RKO (cell line): ENCODE data around the gene P2RX6.

Source experiments
- DNase-seq: peaks from one replicate; pipeline ENCODE4 v3.0.0-alpha.2; 2016; ENCODE audit warnings: low spot score

The P2RX6 gene

GRCh38 chr22:21012446-21013407 lies 2.2 kb upstream of the P2RX6 start:
- no peak for DNase-seq

DNA sequence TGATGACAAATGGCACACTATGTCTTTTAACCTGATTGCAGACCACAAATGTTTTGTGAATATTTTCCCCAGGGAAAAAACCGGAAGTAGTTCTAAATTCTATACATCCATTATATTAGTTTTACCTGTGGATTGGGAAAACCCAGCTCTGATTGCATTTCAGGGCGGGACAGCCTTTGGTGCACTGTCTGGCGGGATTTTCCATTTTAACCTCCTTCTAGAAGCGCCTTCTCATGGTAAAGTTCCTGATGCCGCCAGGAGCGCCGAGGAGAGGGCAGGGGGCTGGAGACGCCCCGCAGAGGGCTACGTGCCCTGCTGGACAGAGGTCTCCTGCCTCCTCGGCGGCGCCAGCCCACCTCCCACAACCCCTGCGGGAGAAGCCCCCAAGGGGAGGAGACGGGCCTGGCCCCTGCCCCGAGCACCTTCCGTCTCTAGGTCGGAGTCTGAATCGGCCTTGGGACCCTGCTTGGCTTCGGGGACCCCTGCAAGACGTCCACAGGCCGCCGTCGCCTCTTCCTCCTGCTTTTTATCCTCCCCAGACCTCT lies 1.2 kb upstream of the P2RX6 start:
- no peak for DNase-seq

DNA sequence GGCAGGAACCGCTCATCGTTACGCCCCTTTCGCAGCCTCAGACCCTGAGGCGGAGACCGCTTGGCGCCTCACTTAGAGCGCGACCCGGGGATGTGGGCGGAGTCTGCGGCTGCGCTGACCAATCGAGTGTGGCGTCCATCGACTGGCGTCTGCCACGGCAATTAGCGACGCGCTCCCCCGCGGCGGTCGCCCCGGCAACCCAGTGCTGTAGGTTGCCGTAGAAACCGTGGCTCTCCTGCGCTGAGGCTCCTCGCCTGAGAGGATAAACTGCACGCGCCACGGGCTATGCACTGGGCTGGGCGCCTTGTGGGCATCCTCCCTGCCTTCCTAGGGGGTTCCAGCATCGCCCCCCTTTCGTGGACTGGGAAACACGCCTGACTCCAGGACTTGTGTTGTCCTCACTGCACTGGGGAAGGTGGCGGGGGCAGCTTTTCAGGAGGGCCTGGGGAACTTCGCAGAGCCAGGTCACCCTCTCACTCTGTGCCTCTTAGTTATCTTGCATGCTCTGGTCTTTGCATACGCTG lies 701 bp upstream of the P2RX6 start:
- DNase-seq = no peak

DNA sequence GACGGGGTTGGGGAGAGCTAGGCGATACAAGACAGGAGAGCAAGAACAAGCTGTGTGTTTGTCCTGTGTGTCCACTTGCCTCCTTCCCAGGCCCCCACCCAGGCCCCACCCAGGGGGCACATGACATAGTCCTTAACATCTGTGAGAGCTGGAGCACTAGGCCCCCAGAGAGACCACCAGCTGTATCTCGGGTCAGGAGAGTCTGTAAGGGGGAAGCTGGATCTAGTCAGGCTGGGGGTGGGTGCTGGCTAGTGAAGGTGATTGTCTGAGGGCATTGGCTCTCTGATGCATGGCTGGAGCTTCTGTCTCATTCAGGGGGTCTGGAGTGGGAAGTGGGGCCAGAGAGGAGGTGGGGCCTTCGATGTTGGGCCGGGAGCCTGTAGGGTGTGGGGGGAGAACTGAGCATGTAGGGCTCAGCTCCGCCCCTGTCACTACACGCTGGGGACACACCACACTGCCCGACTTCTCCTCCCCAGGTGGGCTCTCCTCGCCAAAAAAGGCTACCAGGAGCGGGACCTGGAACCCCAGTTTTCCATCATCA lies 571 bp downstream of the P2RX6 start:
- DNase-seq = no peak

GRCh38 chr22:21016644-21017420 lies 1.9 kb downstream of the P2RX6 start:
- no peak for DNase-seq

DNA sequence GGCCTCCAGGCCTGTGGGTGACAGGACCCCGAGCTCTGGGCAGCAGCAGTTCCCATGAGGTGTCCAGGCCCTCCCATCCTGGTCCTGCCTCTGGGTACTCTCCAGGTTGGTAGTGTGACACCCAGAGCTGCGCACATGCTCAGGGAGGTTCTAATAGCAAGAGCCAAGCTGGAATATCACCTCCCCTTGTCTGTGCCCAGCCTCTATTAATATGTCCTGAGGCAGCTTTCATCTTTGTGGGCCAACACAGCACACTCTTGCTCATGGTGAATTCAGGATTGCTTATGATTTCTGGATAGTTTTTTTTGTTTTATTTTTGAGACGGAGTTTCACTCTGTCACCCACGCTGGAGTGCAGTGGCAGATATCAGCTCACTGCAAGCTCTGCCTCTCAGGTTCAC lies 3.3 kb downstream of the P2RX6 start:
- DNase-seq = no peak

DNA sequence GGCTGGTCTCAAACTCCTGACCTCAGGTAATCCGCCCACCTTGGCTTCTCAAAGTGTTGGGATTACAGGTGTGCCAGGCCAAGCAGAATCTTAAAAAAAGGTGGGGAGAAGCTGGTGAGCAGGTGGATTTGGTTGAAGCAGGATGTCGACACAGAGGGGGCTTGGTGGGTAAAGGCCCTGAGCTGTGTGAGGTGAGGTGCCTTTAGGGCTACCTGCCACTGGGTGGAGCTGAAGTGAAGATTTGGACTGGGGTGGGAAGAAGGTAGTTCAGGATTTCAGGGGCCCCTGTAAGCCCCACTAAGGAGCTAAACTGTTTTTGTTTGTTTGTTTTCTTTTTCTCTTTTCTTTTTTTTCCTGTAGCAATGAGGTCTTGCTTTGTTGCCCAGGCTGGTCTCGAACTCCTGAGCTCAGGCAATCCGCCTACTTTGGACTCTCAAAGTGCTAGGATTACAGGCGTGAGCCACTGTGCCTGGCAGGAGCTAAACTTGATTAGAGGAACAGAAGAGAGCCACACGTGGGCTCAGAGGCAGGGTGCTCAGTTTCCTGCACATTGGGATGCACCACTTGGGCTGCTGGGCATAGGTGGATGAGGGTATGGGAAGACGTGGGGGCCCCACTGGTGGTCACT lies 6.0 kb downstream of the P2RX6 start:
- DNase-seq = no peak

DNA sequence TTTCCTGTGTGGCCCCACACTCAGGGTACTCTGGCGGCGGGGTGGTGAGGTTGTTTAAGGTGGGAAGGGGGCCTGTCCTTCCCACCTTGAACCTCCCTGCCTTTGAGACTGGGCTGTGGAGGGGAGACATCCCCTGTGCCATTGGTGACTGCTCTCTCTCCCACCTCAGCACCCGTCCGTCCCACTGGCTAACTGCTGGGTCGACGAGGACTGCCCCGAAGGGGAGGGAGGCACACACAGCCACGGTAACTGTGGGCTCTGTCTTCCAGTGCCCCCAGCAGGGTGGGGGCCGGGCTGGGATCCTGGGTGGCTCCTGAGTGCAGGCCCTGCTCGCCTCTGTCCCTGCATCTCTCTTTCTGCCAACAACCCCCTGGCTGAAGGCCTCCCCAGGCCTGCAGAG lies 7.5 kb downstream of the P2RX6 start:
- no peak for DNase-seq

DNA sequence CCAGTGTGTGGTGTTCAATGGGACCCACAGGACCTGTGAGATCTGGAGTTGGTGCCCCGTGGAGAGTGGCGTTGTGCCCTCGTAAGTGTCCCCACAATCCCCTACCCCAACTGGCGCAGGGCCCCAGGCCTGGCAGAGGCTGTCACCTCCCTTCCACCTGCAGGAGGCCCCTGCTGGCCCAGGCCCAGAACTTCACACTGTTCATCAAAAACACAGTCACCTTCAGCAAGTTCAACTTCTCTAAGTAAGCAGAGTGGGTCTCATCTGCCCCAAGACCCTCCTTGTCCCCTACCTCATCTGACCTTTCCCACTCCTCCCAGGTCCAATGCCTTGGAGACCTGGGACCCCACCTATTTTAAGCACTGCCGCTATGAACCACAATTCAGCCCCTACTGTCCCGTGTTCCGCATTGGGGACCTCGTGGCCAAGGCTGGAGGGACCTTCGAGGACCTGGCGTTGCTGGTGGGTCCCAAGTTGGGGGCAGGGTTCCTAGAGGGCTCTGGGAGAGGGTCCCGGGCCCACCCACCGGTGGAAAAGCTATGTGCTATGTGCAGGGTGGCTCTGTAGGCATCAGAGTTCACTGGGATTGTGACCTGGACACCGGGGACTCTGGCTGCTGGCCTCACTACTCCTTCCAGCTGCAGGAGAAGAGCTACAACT lies 8.1 kb downstream of the P2RX6 start:
- DNase-seq = no peak

DNA sequence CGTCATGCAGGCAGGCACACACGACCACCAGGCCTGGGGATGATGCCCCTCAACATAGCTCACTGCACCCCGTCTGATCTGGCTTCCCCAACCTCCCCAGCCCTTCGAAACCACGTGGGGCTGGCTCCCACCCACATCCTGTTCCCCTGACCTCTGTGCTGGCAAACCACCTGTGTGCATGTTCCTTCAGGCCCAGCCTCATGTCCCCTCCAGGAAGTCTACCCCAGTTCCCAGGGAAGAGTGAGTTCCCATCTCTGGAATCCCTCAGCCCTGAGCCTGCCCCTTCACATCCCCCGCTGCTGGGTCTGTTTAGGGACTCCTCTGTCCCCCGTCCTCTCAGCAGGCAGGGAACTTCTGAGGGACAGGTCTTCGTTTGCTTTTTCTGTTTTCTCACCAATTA lies 10.3 kb downstream of the P2RX6 start:
- no peak for DNase-seq

DNA sequence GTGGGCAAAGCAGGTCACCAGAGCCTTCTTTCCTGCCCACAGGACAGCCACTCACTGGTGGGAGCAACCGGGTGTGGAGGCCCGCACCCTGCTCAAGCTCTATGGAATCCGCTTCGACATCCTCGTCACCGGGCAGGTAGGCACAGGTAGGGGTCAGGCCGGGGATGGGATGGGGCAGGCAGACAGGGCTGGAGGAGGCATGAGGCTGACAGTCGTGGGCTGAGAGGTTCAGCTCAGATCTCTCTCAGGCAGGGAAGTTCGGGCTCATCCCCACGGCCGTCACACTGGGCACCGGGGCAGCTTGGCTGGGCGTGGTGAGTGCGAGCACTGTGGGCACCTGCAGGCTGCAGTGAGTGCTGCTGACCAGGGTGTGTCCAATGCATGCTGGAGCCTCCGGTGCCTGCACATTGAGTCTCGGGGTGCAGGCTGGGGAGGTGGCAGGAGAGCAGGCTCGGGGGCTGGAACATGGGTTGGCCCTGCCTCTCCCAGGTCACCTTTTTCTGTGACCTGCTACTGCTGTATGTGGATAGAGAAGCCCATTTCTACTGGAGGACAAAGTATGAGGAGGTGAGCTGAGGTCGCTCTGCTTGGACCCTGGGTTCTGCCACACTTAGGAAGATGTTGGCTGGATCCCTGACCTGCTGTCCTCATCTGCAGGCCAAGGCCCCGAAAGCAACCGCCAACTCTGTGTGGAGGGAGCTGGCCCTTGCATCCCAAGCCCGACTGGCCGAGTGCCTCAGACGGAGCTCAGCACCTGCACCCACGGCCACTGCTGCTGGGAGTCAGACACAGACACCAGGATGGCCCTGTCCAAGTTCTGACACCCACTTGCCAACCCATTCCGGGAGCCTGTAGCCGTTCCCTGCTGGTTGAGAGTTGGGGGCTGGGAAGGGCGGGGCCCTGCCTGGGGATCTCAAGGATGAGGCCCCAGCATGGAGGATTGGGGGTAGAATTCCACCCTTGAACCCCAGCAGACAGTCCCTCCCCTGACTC lies 11.1 kb downstream of the P2RX6 start:
- no peak for DNase-seq

- no peak for DNase-seq
These were observed 12.1 kb downstream of the P2RX6 start for GRCh38 chr22:21026783-21027692.

DNA sequence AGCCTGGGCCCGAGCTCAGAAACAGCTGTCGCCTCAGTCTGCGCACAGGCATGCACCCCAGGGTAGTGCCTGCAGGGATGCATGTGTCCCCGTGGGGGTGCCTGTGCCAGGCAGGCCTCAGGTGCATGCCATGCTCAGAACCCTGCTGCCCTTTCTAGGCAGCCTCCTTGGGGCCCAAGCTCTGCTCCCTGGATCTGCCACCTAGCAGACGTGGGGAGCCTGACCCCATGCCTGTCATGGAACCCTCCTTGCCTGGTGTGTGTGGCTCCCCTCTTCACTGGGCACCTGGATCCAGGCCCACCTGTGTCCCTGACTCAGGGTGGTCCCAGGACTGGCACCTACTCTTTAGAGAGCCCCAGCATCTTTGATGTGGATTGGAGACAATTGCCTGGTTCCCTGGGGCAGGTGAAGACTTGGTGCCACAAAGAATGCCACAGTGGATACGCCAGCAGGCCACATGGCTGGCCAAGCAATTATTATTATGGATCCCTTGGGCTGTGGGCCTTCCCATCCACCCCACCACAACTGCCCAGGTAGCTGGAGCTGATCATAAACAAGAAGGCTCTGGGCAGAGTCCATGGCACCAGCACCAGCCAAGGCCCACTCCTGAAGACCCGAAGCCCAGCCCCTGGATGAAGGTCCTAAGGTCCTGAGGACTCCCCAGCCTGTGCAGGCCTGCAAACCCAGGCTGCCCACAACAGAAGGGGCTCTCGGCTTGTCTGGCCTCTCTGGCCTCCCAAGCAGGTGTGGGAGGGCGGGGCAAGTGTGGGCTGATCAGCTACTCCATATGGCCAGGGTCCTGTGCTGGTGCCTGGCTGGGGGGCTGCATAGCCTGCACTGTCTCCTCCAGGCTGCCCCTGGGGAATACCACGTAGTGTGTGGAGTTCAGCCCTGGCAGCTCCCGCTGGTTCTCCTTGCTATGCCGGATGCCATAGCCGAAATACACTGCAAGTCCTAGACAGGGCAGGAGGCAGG lies 13.6 kb downstream of the P2RX6 start:
- no peak for DNase-seq

- no peak for DNase-seq
These were observed 14.6 kb downstream of the P2RX6 start for GRCh38 chr22:21029486-21030025.

DNA sequence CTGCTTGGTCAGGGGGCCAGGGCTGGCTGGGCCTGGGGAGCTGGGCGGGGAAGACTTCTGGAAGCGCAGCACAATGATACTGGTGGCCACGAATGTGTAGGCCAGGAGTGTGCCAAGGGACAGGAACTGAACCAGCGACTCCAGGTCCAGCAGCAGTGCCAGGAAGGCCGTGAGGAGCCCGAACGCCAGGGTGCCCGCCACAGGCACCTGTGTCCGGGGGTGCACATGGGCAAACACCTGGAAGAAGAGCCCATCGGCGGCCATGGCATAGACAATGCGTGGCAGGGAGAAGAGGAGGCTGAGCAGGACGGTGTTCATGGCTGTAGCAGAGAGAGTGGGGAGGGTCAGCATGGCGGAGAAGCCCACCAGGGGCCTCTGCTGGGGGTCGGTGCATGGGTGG lies 15.1 kb downstream of the P2RX6 start:
- DNase-seq = no peak

- DNase-seq = no peak
These were observed 15.9 kb downstream of the P2RX6 start for GRCh38 chr22:21030621-21031544.
